Astrocyte of the hippocampus (primary cell): ENCODE results near the gene MST1.

ENCODE experiments used
- DNase-seq: peaks from one replicate; pipeline ENCODE4 v3.0.0; 2011; ENCODE audit warnings: low read depth, low spot score

MST1 gene

DNA sequence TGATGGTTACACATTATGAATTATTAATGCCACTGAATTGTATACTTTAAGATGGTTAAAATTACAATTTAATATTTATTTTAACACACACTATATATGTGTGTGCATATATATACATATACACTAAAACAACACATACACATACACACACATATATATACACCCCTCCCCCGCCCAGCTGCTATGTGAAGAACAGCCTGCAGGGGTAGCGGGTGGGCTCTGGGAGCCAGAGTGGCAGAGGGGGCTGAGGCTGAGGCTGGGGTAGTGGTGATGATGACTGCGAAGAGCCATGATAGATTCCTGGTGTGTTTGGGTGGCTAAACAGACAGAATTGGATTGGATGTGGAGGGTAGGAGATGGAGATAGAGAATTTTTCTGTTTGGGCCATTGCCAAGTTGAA is 54.5 kb downstream of the MST1 start:
- no peak for DNase-seq
